Stimulated activated CD8-positive, alpha-beta memory T cell treated with anti-CD3 and anti-CD28 coated beads, Interleukin-12 subunit alpha, Interleukin-12 subunit beta, amount 100 ng/mL, for 4 hours (primary cell): ENCODE measurements around the gene TNS3.

Experiments used
- DNase-seq: peaks from one replicate; pipeline ENCODE4 v3.0.0-alpha.2; 2020; ENCODE audit warnings: low read depth

Gene TNS3

DNA sequence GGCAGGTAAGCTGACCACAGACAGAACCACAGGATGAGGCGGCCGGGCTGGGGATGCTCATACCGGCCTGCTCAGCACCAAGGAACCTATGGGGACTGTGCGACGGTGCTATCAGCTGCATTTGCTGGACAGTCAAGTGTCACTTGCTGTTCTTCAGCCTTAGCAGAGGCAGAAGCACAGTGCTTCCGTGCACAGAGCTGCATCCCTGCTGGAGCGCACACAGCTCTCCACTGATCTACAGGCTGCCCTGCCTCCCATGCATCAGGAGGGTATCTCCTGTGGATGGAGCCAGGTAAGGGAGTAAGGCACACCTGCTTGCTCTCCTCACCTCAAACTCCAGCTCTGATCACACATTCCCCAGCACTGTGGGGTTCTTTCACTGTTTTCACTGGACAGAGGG is 97.5 kb downstream of the TNS3 start:
- no peak for DNase-seq

DNA sequence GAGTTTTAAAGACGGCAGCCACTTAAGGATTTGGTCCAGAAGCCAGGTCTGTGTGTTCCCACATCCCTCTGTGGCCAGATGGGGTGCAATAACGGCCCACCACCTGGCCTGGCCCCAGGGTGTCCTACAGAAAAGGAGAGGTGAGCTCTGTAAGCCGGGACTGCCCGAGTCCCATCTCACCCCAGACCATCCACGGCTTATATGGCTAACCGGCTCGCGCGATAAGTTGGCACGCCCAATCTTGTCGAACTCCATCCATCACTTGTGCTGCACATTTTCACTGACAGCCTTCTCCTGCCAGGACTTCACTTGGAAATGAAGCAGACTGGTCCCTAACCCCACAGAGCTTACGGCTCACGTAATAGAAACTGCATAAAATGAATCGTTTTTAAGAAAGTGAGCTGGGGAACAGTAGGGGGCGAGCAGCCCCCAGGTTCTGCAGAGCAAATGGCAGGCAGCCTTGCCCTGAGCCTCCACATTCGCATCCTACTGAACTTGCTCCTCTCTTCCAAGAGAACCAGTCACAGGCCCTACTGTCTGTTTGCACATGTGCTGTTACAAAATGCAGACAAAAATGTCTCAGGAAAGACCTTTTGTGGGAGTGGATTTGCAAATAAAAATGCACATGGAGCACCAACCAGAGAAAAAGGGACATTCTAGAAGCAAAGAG is 98.2 kb downstream of the TNS3 start:
- DNase-seq: no peak

DNA sequence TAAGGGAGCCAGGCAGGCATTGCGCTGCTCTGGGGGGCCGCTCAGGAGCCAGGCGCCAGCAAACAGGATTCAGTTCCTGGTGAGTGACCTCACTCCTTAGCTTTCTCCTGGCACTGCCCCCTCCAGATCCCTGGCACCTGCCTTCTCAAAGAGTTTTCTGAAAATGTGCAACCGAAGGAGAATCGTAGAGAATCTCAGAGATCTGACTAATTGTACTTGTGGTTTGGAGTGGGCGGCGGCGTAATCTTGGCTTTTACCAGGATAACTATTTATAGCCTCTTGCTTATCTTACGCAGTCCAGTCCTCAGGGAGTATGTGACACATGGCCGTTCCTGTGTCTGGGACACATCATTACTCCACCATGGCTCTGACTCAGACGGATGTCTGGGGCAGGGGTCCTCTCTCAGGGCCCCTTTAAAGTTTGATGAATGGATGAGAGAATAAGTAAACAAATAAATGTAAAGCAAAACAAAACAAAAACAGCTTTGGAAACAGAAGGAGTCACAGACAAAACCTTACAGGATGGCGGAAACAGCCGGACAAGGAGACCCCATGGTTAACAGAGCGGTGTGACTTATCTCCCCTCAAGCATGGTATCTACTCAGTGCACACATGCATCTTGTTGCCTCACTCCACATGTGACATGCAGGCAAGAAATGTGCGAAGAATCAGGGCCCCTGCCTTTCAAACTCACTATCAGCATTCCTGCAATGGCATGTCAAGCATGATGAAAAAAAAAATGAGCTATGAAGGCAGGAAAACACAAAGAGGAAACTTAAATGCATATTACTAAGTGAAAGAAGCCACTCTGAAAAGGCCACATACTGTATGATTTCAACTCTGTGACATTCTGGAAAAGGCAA is 99.7 kb downstream of the TNS3 start:
- DNase-seq: no peak

DNA sequence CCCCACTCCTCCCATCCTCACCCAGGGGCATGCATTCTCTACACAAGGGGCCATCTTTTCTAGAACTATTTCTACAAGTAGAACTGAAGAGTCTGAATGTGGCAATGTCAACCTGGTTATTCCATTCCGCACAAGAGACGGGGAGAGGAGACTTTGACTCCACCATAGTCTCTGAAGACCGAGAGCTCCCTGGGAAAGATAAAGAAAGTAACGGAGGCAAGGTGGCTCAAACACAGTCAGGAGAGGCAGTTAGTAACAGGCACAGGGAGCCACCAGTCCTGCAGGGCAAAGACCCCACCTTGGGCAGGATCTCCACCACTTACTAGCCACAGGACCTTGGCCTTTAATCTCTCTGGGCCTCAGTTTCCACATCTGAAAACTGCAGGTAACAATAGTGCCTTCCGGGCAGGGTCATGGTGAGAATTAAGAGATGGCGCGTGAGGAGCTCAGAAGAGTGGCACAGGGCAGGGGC is 100.3 kb downstream of the TNS3 start:
- no peak for DNase-seq

DNA sequence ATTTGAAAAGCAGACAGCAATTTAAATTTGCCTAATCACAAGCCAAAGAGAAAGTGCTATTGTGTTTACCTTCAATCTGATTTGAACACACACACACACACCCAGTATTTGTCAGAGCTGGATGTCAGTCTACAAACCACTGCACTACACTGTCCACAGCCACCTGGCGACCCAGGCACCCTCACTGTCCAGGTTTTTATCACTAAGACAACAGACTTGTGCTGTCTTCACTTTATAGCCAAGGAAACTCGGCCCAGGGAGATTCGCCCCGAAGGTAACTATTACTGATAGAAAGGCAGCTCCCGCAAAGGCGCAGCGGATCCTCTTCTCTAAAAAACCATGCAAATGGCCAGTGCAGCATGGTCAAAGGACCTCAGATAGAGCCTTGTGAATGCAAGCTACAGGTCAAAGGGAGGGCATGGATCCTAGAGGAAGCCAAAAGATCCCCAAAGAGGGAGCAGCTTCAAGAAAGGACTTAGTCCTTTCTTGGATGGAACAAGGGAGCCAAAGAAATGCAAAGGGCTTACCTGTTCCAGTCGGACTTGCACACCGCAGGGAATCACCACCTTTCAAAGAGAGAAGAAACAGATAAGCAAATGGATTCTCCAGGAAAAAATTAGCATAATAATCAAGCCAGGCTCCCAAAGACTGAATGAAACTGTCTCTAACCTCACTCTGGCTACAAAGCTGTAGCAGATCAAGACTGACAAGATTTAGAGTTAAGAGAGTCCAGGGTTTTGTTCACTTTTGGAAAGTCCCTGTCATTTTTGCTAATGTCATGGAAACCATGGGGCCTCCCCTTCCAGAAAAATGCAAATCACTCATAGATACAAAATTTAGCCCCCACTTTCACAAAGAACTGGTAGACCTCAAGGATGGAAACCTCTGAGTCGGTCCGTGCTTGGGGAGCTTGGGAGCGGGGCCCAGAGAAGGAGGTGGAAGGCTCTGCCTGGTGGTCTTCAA is 101.1 kb downstream of the TNS3 start:
- no peak for DNase-seq

DNA sequence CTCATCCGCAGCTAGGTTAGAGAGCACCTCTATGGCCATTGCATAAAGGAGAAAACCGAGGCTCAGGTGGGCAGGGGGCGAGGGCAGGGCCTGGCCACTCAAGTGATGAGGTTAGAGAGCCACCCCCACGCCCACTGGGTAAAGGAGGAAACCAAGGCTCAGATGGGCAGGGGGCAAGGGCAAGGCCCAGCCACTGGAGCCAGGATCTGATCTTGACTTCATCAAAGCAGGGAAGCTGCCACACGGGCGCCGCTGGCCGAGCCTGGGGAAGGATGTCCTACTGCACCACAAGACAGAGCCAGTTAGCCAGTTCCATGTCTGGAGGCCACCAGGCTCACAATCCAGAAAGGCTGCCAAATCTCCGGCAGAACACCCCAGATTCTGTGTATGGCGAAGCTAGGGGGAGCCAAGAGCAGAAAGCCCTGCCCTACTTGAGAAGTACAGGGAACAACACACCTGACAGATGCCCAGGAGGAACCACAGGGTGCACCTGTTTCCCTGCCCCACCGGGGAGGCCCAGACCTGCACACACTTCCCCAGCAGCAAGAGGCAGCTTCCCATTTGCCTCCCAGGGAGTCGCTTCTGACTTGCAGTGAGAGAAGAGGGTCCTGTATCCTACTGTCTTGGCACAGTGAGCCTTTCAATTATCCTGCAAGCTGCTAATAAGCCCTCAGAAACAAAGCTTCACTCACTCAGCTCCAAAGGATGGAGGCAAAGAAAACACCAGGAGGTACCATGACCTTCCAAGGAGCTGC is 101.9 kb downstream of the TNS3 start:
- no peak for DNase-seq

DNA sequence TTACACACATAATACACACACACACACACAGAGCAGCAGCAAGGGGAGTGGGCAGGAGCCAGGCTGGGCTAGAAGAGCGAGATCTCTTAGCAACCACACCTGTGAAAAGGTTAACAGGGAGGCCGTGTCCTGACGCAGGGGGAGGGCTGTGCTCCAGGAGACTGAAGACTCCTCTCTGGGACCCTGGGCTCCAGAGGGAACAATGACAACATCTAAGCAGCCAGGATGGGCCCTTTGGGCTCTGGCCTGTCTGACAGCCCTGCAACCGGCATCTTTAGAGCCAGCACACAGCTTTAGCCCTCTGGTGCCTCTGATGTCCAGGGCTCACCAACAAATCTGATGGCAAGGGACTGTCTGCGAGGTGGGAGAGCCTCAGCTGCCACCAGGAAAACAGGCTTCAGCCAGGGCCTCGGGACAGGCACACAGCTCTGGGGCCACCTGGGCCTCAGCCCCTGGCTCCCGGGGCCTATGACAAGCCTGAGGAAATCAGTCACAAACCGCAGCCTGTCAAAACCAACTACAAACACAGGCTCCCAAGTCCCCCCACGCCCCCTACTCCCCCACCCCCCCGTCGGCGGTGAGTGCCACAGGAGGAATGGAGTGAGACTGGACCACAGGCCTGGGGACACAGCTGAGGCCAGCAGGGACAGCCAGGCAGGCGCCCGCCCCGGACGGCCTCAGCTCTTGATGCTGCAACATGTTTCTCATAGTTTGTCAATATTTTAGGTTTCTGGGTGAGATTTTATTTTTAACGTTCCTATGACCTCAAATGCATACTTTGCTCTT is 102.8 kb downstream of the TNS3 start:
- DNase-seq: no peak

DNA sequence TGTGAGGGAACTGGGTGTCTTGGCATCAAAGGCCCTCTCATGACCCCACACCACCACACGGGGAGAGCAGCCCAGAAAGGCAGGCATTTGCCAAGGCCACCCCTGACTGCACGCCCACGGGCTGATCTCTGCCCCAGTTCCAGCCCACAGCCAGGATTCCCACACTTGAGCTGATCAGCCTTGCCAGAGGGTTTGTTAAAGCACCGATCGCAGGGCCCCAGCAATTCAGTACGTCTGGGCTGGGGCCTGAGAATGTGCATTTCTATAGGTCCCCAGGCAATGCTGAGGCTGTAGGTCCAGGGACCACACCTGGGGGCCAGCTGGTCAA is 103.9 kb downstream of the TNS3 start:
- DNase-seq: no peak

DNA sequence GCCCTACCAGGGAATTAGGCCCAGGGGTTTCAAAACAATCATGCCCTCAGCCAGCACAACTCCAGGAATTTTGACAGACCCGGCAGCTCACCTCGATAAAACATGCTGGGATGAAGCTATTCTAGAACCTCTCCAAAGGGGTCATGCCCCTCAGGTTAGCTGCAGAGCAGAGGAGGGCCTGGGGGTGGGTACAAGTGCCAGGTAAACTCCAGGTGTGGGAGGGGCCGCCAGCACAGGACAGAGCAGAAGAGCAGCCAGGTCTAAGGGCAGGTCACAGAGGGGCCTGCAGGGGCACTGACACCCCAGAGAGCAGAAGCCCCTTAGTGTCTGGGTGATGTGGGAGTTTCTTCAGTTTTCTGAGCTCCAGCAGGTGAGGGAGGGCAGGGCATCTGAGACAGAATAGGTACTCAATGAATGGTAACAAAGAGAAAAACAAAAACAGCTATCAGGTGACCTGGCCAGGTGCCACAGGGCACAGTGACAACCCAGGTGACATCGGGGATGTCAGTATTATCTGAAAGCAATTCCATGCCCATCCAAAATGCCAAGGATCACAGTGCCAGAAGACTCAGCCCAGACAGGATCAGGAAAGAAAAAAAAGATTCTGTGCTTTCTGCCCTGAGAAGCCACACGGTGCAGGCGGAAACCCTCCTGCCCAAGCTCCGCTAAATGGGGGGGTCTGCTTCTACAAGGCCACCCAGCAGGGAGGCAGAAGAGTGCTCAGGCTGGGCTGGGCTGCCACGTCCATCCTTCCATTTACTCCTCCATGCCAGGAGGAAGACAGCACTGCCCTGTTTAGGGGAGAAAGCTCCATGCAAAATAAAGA is 104.5 kb downstream of the TNS3 start:
- DNase-seq: no peak

DNA sequence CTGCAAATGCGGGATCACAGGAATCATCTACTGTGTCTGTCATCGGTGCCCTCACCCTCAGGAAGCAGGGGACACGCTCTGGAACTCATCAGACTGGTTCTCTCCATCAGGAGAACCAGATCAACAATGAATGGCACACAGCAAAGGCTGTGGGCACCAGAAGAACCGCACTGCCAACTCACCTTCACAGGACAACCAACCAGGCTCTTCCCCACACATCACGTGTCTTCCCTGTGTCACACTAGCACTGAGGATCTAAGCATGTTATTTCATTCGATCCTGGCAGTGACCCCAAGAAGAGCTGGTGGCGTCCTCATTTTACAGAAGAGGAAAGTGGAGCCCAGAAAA is 106.1 kb downstream of the TNS3 start:
- DNase-seq: no peak

DNA sequence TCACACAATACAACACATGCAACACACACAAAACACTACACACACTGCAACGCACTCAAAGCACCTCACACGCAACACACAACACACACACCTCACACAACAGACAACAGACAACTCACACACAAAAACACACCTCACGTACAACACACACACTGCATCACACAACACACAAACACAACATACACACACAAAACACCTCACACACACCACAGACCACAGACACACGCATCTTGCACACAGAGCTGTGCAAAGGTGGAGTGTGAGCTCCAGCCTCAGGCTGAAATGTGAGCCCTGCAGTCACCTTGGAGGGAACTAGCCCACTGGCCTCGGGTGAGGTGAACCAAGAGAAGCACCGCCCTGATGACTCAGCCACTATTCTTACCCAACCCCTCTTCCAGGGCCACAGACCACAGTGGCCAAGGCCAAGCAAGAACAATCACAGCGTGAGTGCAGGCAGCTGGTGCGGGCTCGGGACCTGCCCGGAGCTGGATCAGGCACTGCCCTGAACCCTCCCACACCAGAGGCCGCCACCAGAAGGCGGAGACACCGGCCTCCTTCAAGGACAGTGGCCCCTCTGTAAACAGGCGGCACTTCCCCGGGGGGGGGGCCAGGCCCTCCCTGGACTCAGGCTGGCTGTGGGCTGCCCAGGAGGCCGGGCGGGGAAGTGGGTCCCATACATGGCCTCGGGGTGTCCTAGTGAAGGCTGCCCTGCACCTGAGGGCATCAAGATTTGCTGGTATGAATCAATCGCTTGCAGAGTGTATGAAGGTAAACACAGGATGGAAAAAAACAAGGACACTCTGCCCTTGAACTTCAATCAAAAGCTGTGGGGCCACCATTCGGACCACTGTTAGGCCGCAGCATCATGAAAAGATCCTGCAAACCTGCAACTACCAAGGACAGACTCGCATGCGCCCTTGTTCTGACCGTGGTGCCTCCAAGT is 106.7 kb downstream of the TNS3 start:
- peak; percentile 7 for DNase-seq

DNA sequence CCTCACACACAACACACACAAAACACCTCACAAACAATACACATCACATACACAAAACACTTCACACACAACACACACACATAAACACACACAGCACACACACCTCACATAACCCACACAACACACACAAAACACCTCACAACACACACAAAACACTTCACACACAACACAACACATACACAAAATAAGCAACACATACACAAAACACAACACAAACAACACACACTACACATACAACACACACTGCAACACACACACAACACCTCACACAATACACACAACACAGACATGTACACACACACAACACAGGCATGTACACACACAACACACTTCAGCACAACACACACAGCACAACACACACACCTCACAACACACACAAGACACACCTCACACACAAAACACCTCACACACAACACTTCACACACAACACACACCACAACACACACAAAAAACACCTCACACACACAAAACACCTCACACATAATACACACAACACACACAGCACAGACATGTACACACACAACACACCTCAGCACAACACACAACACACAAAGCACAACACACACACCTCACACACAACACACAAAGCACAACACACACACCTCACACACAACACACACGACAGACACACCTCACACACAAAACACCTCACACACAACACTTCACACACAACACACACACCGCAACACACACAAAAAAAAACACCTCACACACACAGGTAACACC is 107.5 kb downstream of the TNS3 start:
- DNase-seq: no peak

DNA sequence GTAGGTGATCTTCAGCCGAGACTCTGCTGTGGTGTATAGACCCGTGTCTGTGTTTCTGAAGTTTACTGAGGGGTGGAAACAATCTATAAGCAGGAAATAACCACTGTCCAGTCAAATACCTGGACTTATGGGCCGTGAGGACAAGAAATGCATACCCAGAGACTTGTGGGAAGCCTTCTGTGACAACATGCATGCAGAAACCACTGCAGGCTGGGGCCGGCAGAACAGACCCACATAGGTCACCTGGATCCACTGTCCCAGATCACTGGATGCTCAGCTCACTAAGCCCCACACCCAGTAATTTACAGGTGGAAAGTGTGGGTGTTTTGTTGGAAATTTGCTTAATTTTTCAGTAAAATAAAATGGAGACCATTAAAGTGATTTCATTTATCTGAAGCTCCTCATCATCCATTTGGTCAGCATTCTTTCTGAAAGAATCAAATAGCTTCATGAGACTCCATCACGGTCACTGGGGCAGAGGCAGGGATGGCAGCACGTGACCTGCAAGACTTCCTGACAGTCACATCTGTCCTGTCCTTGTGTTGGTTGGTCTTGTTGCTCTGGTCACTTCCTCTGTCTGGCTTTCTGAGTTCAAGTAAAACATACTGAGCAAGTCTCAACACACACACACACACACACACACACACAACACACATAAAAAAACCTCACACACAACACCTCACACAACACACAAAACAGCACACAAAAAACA is 108.3 kb downstream of the TNS3 start:
- DNase-seq: no peak

DNA sequence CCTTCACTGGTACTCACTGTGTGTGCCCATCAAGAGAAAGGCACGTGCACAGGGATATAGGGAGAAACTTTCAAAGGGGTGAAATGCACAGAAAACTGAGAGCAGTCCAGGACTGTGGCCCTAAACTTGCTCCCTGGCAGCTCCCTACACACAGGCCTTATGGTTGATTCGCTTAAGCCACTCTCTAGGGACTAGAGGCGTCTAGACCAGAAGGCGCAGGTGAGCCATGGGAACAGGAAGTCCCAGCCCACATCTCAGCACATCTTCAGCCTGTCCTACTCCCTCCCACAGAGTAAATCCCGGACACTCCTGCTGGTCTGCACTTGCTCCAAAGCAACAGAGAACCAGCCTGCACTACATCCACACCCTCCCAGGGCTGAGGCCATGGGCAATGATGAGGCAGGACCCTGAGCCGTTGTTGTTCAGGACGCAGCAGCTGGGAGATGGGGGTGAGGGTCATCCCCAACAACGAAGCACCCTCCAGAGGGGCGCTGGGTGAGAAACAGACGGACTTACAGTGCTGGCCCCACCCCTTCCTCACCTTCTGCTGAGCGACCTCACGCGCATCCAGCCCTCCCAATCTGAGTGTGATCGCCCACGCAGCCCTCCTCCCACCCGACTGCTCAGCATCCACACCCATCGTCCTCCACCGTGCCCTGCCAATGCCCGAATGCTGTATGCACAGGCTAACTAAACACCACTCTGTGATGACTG is 109.3 kb downstream of the TNS3 start:
- no peak for DNase-seq

DNA sequence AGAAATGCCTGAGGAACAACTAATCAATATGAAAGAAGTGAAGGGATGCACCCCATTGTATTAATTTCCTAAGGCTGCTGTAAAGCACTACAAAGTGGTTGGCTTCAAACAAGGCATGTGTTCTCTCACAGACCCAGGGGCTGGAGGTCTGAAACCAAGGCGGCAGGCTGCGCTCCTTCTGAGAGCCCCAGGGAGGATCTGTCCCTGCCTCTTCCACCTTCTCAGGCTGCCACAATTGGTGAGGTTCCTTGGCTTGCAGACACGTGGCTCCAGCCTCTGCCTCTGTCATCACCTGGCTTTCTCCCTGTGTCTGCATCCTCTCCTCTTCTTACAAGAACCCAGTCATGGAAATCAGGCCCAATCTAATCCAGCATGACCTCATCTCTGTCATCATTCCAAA is 110.1 kb downstream of the TNS3 start:
- no peak for DNase-seq

DNA sequence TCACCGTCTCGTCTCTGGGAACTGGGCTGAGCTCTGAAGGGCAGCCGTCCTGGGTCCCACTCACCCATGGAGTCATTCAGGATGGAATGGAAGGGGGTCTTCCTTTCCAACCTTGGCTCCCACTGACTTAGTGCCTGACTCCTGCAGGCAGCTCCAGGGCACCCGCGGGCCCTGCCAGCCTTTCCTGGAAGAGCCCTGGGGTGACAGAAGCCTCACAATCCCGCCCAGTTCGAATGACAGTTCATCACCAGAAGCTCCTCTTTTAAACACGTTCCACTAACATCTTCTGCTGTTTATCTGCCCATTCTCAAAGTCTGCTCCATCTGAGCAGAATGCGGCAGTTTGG is 110.6 kb downstream of the TNS3 start:
- DNase-seq: no peak
